OCI-LY7 (cell line): ENCODE data around the gene SKIL.

Source experiments
- EZH2phosphoT487 ChIP-seq: fragments of 200-600 bp; sonication (generic); IDR thresholded peaks from 2 replicates; pipeline ENCODE4 v1.6.1; 2018; ENCODE audit warnings: low read depth, borderline replicate concordance, mild to moderate bottlenecking, mixed run types, antibody characterized with exemption, low read length, moderate library complexity, mixed read lengths
- TF ChIP-seq, protein P1 (sequence below): fragments of 200-600 bp; sonication (generic); conservative IDR thresholded peaks from 2 replicates; pipeline ENCODE4 v1.5.1; 2014; ENCODE audit warnings: mild to moderate bottlenecking, antibody characterized with exemption, low read length, moderate library complexity, mixed read lengths

DNA sequence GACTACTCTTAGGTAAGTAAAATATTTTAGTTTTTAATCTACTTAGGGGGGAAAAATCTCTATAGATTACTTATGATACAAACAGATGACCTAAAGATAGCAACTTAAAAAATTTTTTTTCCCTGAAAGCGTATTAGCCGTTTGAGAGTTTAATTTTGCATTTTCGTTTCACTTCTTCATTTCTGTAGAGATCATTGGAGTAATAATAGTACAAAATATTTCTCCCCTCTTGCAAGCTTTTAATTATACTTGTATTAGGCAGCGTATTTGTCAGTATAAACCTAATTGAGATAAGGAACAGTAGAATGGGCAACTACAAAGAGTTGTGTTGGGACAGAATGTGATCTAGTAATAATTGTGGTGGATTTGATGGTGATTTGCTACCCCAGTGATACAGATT, 10.3 kb downstream of the SKIL start:
- TF ChIP-seq, protein P1, sequence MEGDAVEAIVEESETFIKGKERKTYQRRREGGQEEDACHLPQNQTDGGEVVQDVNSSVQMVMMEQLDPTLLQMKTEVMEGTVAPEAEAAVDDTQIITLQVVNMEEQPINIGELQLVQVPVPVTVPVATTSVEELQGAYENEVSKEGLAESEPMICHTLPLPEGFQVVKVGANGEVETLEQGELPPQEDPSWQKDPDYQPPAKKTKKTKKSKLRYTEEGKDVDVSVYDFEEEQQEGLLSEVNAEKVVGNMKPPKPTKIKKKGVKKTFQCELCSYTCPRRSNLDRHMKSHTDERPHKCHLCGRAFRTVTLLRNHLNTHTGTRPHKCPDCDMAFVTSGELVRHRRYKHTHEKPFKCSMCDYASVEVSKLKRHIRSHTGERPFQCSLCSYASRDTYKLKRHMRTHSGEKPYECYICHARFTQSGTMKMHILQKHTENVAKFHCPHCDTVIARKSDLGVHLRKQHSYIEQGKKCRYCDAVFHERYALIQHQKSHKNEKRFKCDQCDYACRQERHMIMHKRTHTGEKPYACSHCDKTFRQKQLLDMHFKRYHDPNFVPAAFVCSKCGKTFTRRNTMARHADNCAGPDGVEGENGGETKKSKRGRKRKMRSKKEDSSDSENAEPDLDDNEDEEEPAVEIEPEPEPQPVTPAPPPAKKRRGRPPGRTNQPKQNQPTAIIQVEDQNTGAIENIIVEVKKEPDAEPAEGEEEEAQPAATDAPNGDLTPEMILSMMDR: no peak
- TF ChIP-seq EZH2phosphoT487: no peak
